K562 (cell line): ENCODE measurements around the gene PDK1. TPM values are rescaled to one million over a fixed set of nuclear protein-coding genes. Genes with fewer than 3 reads are reported as not detected.
A peak's percentile ranks its signal among the peaks of the same experiment; 100 is the strongest.

Experiments used
- ATF1 ChIP-seq, 2 experiments: fragments of 450-650 bp in 1 of 2; IDR thresholded peaks; 2 replicates each; pipeline ENCODE4 v1.6.1; 2016; ENCODE audit warnings: missing compliant biosample characterization in 1 of 2, missing genetic modification characterization in 1 of 2
- C11orf30 ChIP-seq: fragments of 450-650 bp; IDR thresholded peaks from 2 replicates; pipeline ENCODE4 v1.6.1; 2016; ENCODE audit warnings: low read depth, mild to moderate bottlenecking
- CBFA2T2 ChIP-seq: fragments of 450-650 bp; conservative IDR thresholded peaks from 2 replicates; pipeline ENCODE4 v1.6.1; 2017; ENCODE audit warnings: mild to moderate bottlenecking
- CBFA2T3 ChIP-seq: fragments of 450-650 bp; IDR thresholded peaks from 2 replicates; pipeline ENCODE4 v1.6.1; 2017
- CREM ChIP-seq: IDR thresholded peaks from 2 replicates; pipeline ENCODE4 v1.6.1; 2014; ENCODE audit warnings: antibody characterized with exemption, low read depth
- HDAC3 ChIP-seq: fragments of 450-650 bp; IDR thresholded peaks from 2 replicates; pipeline ENCODE4 v1.6.1; 2018; ENCODE audit warnings: borderline replicate concordance, mild to moderate bottlenecking, moderate library complexity; ENCODE audit not compliant: partially characterized antibody
- IRF2 ChIP-seq: sonication (generic); formaldehyde crosslinking; IDR thresholded peaks from 2 replicates; pipeline ENCODE4 v1.8.1; 2022; ENCODE audit warnings: mild to moderate bottlenecking, missing genetic modification reagents
- JUND ChIP-seq, 2 experiments: IDR thresholded peaks; 2 replicates in 1 of 2; 3 replicates in 1 of 2; pipeline ENCODE4 v1.6.1; 2011; ENCODE audit warnings: borderline replicate concordance in 2 of 2, low read depth in 2 of 2, low read length in 2 of 2, improper control_type of control experiment in 1 of 2, missing biosample characterization in 1 of 2, missing genetic modification characterization in 1 of 2, missing genetic modification reagents in 1 of 2
- KDM1A ChIP-seq, 2 experiments: fragments of 450-650 bp; IDR thresholded peaks; 2 replicates each; pipeline ENCODE4 v1.6.1; 2016; ENCODE audit warnings: mild to moderate bottlenecking in 2 of 2
- MEIS2 ChIP-seq: fragments of 450-650 bp; IDR thresholded peaks from 2 replicates; pipeline ENCODE4 v1.6.1; 2014; ENCODE audit warnings: mild to moderate bottlenecking; ENCODE audit not compliant: partially characterized antibody
- NCOR1 ChIP-seq: fragments of 450-650 bp; IDR thresholded peaks from 2 replicates; pipeline ENCODE4 v1.6.1; 2016; ENCODE audit warnings: mild to moderate bottlenecking, moderate library complexity
- PRPF4 ChIP-seq: fragments of 200-400 bp; formaldehyde crosslinking; IDR thresholded peaks from one replicate; pipeline ENCODE4 v1.6.1; 2017; ENCODE audit warnings: low read length, low read depth, mild to moderate bottlenecking; ENCODE audit not compliant: insufficient read depth, poor library complexity, severe bottlenecking
- ZBTB17 ChIP-seq: fragments of 450-650 bp; formaldehyde crosslinking; IDR thresholded peaks from 2 replicates; pipeline ENCODE4 v1.4.0; 2020; ENCODE audit warnings: mild to moderate bottlenecking
- ZNF316 ChIP-seq: fragments of 450-650 bp; IDR thresholded peaks from 2 replicates; pipeline ENCODE4 v1.6.1; 2016
- ZNF717 ChIP-seq: fragments of 250-450 bp; sonication (Bioruptor Pico); IDR thresholded peaks from 2 replicates; pipeline ENCODE4 v1.5.0; 2021
- ZSCAN29 ChIP-seq: fragments of 450-650 bp; IDR thresholded peaks from 2 replicates; pipeline ENCODE4 v1.6.1; 2017
- polyA plus RNA-seq, 8 experiments: library from polyadenylated mRNA; depleted of rRNA in 4 of 8; stranded (reverse) in 5 of 8; unstranded in 3 of 8; fragments of >200 nt; fragmentation: Nextera tagmentation in 2 of 8; fragmentation: Illumina TruSeq in 1 of 8; extraction: Ambion mirVana in 2 of 8; extraction: Trizol in 1 of 8; gene quantifications; 2 replicates each; pipeline versions ENCODE4 v1.2.1 to v1.2.3, GENCODE V29; 2011 to 2014; ENCODE audit warnings: inconsistent platforms in 1 of 8, missing spikeins in 1 of 8
- total RNA-seq, 7 experiments: library from RNA; depleted of rRNA in 6 of 7; stranded (reverse); fragments of >200 nt in 6 of 7; fragmentation: Illumina TruSeq in 2 of 7; extraction: Trizol in 2 of 7; gene quantifications; 2 replicates each; pipeline versions ENCODE4 v1.2.1 to v1.2.3, GENCODE V29; 2011 to 2021; ENCODE audit warnings: low replicate concordance in 1 of 7
- TF ChIP-seq, protein P1 (sequence below), 2 experiments: fragments of 450-650 bp in 1 of 2; sonication (generic) in 1 of 2; formaldehyde crosslinking in 1 of 2; IDR thresholded peaks; 2 replicates each; pipeline versions ENCODE4 v1.7.1 to v1.9.0; 2016 to 2022; ENCODE audit warnings: inconsistent platforms in 1 of 2, mild to moderate bottlenecking in 1 of 2, missing genetic modification reagents in 1 of 2
- TF ChIP-seq, protein P2 (sequence below): sonication (generic); formaldehyde crosslinking; IDR thresholded peaks from 2 replicates; pipeline ENCODE4 v1.5.0; 2020; ENCODE audit warnings: missing genetic modification reagents
- TF ChIP-seq, protein P3 (sequence below), 2 experiments: fragments of 250-450 bp in 1 of 2; fragments of 450-650 bp in 1 of 2; sonication (Bioruptor Pico) in 1 of 2; IDR thresholded peaks; 2 replicates each; pipeline versions ENCODE4 v1.6.1 to v1.8.0; 2016 to 2021; ENCODE audit warnings: mild to moderate bottlenecking in 2 of 2, moderate library complexity in 2 of 2, missing compliant biosample characterization in 1 of 2, missing genetic modification characterization in 1 of 2

Gene PDK1
- total and polyA plus RNA-seq, 9 of the 15 experiments (the other 6 are each of a cell fraction or from before 2014, with no cell fraction given), result 3.5 to 176 (median 13.9) TPM

DNA sequence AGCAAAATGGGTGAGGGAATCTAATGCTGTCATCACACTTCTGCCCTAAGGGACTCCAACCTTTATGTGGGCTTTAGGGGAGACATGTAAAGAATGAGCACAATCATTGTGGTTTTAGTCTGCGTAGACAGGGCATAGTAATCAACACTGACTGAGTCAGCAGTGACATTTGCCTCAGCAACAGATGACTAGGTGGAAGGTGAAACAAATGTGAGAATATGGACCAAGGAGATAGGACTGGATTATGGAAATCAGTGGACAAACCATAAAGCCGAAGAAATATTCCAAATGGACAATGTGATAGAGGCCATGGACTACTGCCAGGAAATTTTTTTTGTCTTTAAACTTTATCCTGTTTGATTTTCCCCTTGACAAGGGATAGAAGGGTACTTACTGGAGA, 83.9 kb downstream of the PDK1 start (continued):
- TF ChIP-seq, protein P1, sequence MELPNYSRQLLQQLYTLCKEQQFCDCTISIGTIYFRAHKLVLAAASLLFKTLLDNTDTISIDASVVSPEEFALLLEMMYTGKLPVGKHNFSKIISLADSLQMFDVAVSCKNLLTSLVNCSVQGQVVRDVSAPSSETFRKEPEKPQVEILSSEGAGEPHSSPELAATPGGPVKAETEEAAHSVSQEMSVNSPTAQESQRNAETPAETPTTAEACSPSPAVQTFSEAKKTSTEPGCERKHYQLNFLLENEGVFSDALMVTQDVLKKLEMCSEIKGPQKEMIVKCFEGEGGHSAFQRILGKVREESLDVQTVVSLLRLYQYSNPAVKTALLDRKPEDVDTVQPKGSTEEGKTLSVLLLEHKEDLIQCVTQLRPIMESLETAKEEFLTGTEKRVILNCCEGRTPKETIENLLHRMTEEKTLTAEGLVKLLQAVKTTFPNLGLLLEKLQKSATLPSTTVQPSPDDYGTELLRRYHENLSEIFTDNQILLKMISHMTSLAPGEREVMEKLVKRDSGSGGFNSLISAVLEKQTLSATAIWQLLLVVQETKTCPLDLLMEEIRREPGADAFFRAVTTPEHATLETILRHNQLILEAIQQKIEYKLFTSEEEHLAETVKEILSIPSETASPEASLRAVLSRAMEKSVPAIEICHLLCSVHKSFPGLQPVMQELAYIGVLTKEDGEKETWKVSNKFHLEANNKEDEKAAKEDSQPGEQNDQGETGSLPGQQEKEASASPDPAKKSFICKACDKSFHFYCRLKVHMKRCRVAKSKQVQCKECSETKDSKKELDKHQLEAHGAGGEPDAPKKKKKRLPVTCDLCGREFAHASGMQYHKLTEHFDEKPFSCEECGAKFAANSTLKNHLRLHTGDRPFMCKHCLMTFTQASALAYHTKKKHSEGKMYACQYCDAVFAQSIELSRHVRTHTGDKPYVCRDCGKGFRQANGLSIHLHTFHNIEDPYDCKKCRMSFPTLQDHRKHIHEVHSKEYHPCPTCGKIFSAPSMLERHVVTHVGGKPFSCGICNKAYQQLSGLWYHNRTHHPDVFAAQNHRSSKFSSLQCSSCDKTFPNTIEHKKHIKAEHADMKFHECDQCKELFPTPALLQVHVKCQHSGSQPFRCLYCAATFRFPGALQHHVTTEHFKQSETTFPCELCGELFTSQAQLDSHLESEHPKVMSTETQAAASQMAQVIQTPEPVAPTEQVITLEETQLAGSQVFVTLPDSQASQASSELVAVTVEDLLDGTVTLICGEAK (IDR thresholded peaks at IDR 0.05), result peak; percentile 73
- TF ChIP-seq, protein P1 (CRISPR knock-in tag; IDR thresholded peaks at IDR 0.05), result no peak
- TF ChIP-seq CBFA2T2, result peak; percentile 71
- TF ChIP-seq, protein P2, sequence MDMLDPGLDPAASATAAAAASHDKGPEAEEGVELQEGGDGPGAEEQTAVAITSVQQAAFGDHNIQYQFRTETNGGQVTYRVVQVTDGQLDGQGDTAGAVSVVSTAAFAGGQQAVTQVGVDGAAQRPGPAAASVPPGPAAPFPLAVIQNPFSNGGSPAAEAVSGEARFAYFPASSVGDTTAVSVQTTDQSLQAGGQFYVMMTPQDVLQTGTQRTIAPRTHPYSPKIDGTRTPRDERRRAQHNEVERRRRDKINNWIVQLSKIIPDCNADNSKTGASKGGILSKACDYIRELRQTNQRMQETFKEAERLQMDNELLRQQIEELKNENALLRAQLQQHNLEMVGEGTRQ (CRISPR knock-in tag), result no peak
- no peak for TF ChIP-seq JUND (IDR thresholded peaks at IDR 0.05; ENCODE audit: borderline replicate concordance, low read depth, low read length)
- peak; percentile 77; the same call in 2 of the 3 replicates for TF ChIP-seq JUND (tag; IDR thresholded peaks at IDR 0.05; ENCODE audit: borderline replicate concordance, low read depth, low read length)
- TF ChIP-seq, protein P3, sequence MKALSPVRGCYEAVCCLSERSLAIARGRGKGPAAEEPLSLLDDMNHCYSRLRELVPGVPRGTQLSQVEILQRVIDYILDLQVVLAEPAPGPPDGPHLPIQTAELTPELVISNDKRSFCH (CRISPR knock-in tag; IDR thresholded peaks at IDR 0.05), result no peak
- TF ChIP-seq, protein P3 (tag; IDR thresholded peaks at IDR 0.05), result 0 out of 2 replicates have a peak, but pooled peaks have one; percentile 41
- TF ChIP-seq C11orf30, result peak; percentile 65; the same call in 1 of the 2 replicates
- TF ChIP-seq ZNF316, result peak; percentile 71
- no peak for TF ChIP-seq PRPF4
- no peak for TF ChIP-seq ATF1 (CRISPR knock-in tag; IDR thresholded peaks at IDR 0.05)
- peak; percentile 68 for TF ChIP-seq ATF1 (tag; IDR thresholded peaks at IDR 0.05)
- no peak for TF ChIP-seq MEIS2
- TF ChIP-seq ZNF717 (CRISPR knock-in tag), result no peak
- peak; percentile 39; the same call in 1 of the 2 replicates for TF ChIP-seq NCOR1
- peak; percentile 86 for TF ChIP-seq CREM
- no peak for TF ChIP-seq HDAC3
- TF ChIP-seq ZSCAN29, result peak; percentile 93
- TF ChIP-seq CBFA2T3, result peak; percentile 87
- peak; percentile 70; the same call in 1 of the 2 replicates for TF ChIP-seq ZBTB17 (CRISPR knock-in tag)
- TF ChIP-seq KDM1A (IDR thresholded peaks at IDR 0.05), result peak; percentile 85 to 86
- TF ChIP-seq IRF2 (CRISPR knock-in tag), result no peak
